ENCODE measurements around the gene KBTBD4.
"Not testable (repeated sequence)": the region's sequence is repeated elsewhere in the genome, so short reads cannot be mapped to it uniquely, and the experiment has no call there.

KBTBD4 gene

GRCh38 chr11:47558695-47559094 is 20.1 kb downstream of the KBTBD4 start:
- DNase-seq (ENCODE audit: low spot score) = no peak

GRCh38 chr11:47557004-47557403 is 21.8 kb downstream of the KBTBD4 start:
- DNase-seq (ENCODE audit: low spot score) = not testable (repeated sequence)

GRCh38 chr11:47553406-47553743 is 25.4 kb downstream of the KBTBD4 start:
- DNase-seq (ENCODE audit: low spot score) = no peak

GRCh38 chr11:47552566-47553405 is 26.0 kb downstream of the KBTBD4 start, which contains the start of gene CELF1:
CELF1 (minus strand) TSS chr11:47553132; CDS start chr11:47499523, 53,609 bp downstream.
- peak; percentile 89 for DNase-seq (ENCODE audit: low spot score)

- DNase-seq (ENCODE audit: low spot score) = no peak
Observed at GRCh38 chr11:47552056-47552565, 26.7 kb downstream of the KBTBD4 start.

GRCh38 chr11:47551086-47551485 is 27.7 kb downstream of the KBTBD4 start:
- DNase-seq (ENCODE audit: low spot score) = no peak

- no peak for DNase-seq (ENCODE audit: low spot score)
Observed at GRCh38 chr11:47550288-47551047, 28.3 kb downstream of the KBTBD4 start.

GRCh38 chr11:47546274-47546673 is 32.5 kb downstream of the KBTBD4 start:
- DNase-seq (ENCODE audit: low spot score) = not testable (repeated sequence)

- DNase-seq (ENCODE audit: low spot score) = no peak
Observed at GRCh38 chr11:47545298-47545697, 33.5 kb downstream of the KBTBD4 start.

GRCh38 chr11:47541070-47541469 is 37.7 kb downstream of the KBTBD4 start:
- DNase-seq (ENCODE audit: low spot score) = no peak

GRCh38 chr11:47539681-47540039 is 39.1 kb downstream of the KBTBD4 start:
- DNase-seq (ENCODE audit: low spot score) = no peak

- no peak for DNase-seq (ENCODE audit: low spot score)
Observed at GRCh38 chr11:47538741-47539565, 39.8 kb downstream of the KBTBD4 start.

GRCh38 chr11:47536915-47537314 is 41.9 kb downstream of the KBTBD4 start:
- no peak for DNase-seq (ENCODE audit: low spot score)

- no peak for DNase-seq (ENCODE audit: low spot score)
Observed at GRCh38 chr11:47534704-47535251, 44.0 kb downstream of the KBTBD4 start.

- no peak for DNase-seq (ENCODE audit: low spot score)
Observed at GRCh38 chr11:47533690-47534151, 45.0 kb downstream of the KBTBD4 start.

GRCh38 chr11:47532597-47533213 is 46.1 kb downstream of the KBTBD4 start:
- DNase-seq (ENCODE audit: low spot score) = no peak

GRCh38 chr11:47531666-47532065 is 47.1 kb downstream of the KBTBD4 start:
- DNase-seq (ENCODE audit: low spot score) = no peak

- not testable (repeated sequence) for DNase-seq (ENCODE audit: low spot score)
Observed at GRCh38 chr11:47530721-47531120, 48.0 kb downstream of the KBTBD4 start.

GRCh38 chr11:47529951-47530350 is 48.8 kb downstream of the KBTBD4 start:
- no peak for DNase-seq (ENCODE audit: low spot score)

- no peak for DNase-seq (ENCODE audit: low spot score)
Observed at GRCh38 chr11:47527186-47527585, 51.6 kb downstream of the KBTBD4 start.

GRCh38 chr11:47526032-47526431 is 52.7 kb downstream of the KBTBD4 start:
- not testable (repeated sequence) for DNase-seq (ENCODE audit: low spot score)
